Measurements from ENCODE around the gene NMNAT3. TPM values are rescaled to one million over a fixed set of nuclear protein-coding genes. Genes with fewer than 3 reads are reported as not detected.

Gene NMNAT3
- total and polyA plus RNA-seq, 5 experiments from 2014 or later, result 2.9 to 8.8 (median 5.8) TPM

DNA sequence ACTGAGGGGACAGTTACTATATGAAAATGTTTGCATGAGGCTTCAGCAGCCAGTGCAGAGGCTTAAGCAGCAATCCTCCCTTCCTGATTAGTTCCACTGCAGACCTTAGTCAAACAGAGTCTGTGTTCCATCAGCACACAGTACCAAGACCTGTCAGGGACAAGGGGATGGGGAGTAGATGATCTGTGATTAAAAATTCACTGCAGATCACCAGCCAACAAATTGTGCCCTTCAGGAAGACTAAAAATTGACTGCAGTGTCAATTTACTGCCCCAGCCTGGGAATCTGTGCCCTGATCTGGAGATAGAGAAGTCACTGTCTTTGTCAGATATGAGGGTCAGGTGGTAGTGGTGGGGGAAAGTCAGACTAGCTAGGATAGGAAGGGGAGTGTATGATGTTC lies 13.8 kb upstream of the NMNAT3 start:
- POLR2A ChIA-PET, result no interaction called here

DNA sequence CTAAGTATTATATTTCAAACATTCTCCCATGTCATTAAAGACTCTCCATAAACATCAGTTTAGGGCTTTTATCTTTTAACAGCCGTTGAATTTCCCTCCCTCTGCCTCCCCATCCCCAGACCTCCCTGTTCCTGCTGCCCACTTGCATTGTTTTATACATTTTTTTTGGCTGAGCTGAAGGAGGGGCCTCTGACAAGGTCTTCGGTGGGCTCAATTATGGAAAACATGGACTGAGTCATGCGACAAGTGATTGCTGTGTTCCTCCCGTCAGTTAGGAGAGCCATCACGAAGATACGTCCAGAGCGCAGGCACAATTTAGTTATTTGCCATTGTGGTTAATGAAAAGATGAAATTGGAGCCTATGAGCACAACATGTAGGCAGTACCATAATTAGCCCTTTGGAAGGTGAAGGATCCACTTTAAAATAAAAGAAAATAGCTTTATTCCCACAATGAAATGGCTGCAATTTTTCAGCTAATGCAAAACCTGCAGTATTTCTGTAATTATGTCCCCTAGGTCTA lies 12.0 kb upstream of the NMNAT3 start:
- POLR2A ChIA-PET, result no interaction called here
- Mint-ChIP-seq H3K36me3 (no peaks in the 10 kb centered on the region), H3K27ac (no peak overlapping the region), H3K4me1 (no peaks in the 10 kb centered on the region), H3K4me3 (no peak overlapping the region), H3K9me3 (peaks cover 0 to 3% (median 0%) of the 10 kb centered on the region in 9 donors), H3K27me3 (peaks cover 2 to 23% (median 17%) of the 10 kb centered on the region in 5 donors)
- no peak for ATAC-seq
- DNase-seq, result no peak

More for the DNA sequence above, 13.8 kb upstream of the NMNAT3 start:
- no peaks in the 10 kb centered on the region for H3K36me3 Mint-ChIP-seq
- H3K27me3 Mint-ChIP-seq, result peaks cover 2 to 13% (median 12%) of the 10 kb centered on the region in 5 donors
- H3K4me3 Mint-ChIP-seq, result no peak overlapping the region
- no peaks in the 10 kb centered on the region for H3K4me1 Mint-ChIP-seq
- DNase-seq (no peak), ATAC-seq (no peak)
- H3K27ac Mint-ChIP-seq, result no peak overlapping the region
- H3K9me3 Mint-ChIP-seq, result no peaks in the 10 kb centered on the region

DNA sequence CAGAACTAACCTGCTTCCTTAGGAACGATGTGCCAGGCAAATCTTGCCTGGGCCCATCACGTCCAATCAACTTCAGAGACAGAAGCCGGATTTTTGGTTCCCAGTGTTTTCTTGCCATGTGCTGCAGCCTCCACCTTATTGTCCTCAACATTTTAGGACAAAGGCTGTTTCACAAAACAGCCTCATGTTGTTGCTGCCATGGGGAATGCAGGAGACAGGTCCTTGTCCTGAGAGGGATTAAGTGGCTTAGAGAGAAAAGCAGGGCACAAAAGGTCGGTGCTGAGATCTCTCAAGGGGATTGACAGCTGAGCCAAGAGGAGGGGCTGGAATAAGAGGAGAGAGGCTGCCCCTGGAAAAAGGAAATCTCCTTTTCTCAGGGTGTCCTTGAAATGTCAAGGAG lies 11.3 kb upstream of the NMNAT3 start:
- H3K27ac Mint-ChIP-seq, result no peak overlapping the region

DNA sequence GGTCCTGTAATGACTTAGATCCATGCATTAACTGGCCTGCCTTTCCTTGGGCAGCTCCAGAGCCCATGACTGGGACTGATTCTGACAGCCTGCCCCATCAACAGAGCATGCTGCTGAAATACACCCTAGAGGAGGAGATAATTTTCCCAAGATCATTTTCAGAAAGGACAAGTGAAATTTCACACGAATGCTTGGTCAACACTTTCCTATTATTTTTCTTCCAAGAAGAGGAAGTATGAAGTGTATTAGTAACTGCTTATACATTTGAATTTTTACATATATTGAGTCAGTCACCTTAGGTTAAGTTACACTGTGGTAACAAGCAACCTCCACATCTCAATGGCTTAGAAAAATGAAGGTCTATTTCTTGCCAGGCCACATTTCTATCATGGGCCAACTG lies 9.7 kb upstream of the NMNAT3 start:
- Mint-ChIP-seq H3K27me3 (peaks cover 2 to 23% (median 17%) of the 10 kb centered on the region in 5 donors), H3K4me1 (no peaks in the 10 kb centered on the region), H3K36me3 (no peaks in the 10 kb centered on the region), H3K27ac (no peak overlapping the region), H3K4me3 (no peak overlapping the region), H3K9me3 (peaks cover 0 to 3% (median 0%) of the 10 kb centered on the region in 9 donors)
- no peak for DNase-seq
- POLR2A ChIA-PET, result no interaction called here
- ATAC-seq, result no peak

More for the DNA sequence above, 11.3 kb upstream of the NMNAT3 start:
- Mint-ChIP-seq H3K4me1 (no peaks in the 10 kb centered on the region), H3K4me3 (no peak overlapping the region), H3K36me3 (no peaks in the 10 kb centered on the region), H3K27me3 (peaks cover 2 to 23% (median 17%) of the 10 kb centered on the region in 5 donors), H3K9me3 (peaks cover 0 to 3% (median 0%) of the 10 kb centered on the region in 9 donors)
- POLR2A ChIA-PET, result no interaction called here
- DNase-seq (no peak), ATAC-seq (no peak)

DNA sequence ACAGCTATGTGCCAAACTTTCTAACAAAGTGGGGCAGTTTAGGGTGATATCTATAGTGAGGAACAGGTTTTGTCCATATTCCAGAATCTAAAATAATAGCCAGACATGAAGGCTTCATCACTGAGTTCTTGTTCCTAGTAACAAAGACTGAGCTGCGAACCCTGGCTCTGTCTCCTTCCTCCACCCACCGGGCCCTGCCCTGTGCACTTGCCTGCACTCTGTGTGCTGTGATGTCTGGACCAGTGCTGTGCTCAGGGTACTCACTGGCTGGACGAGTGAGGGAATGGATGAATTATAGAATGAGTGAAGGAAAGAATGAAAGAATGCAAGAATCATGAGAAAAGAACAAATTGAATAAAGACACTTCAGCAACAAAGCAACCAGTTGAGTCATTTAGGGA lies 8.9 kb upstream of the NMNAT3 start:
- Mint-ChIP-seq H3K9me3 (peaks cover 0 to 3% (median 0%) of the 10 kb centered on the region in 9 donors), H3K4me1 (no peaks in the 10 kb centered on the region), H3K36me3 (no peaks in the 10 kb centered on the region), H3K27ac (no peak overlapping the region), H3K4me3 (no peak overlapping the region), H3K27me3 (peaks cover 2 to 23% (median 10%) of the 10 kb centered on the region in 5 donors)
- DNase-seq (no peak), ATAC-seq (no peak)
- POLR2A ChIA-PET, result no interaction called here

DNA sequence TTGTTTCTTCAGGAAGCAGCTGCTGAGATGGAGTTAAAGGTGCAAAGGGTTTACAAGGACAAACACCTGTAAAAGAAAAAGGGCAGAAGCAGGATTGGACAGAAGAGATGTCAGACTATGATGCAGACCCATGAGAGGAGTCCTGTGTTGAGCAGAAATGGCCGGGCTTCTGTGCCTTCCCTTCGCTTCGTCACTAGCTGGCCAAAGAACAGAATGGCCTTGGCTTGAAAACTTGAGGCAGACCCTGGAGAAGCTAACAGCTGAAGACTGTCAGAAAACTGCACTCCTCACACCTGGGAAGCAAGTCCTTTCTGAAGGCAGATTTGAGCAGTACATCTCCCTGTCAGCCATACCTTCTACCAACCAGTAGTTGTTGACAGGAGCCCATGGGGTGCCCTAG lies 8.4 kb upstream of the NMNAT3 start:
- Mint-ChIP-seq H3K36me3 (no peaks in the 10 kb centered on the region), H3K9me3 (peaks cover 0 to 3% (median 0%) of the 10 kb centered on the region in 9 donors), H3K4me1 (no peaks in the 10 kb centered on the region), H3K27me3 (peaks cover 2 to 23% (median 9%) of the 10 kb centered on the region in 5 donors), H3K27ac (no peak overlapping the region), H3K4me3 (no peak overlapping the region)
- POLR2A ChIA-PET, result no interaction called here
- ATAC-seq (no peak), DNase-seq (no peak)

DNA sequence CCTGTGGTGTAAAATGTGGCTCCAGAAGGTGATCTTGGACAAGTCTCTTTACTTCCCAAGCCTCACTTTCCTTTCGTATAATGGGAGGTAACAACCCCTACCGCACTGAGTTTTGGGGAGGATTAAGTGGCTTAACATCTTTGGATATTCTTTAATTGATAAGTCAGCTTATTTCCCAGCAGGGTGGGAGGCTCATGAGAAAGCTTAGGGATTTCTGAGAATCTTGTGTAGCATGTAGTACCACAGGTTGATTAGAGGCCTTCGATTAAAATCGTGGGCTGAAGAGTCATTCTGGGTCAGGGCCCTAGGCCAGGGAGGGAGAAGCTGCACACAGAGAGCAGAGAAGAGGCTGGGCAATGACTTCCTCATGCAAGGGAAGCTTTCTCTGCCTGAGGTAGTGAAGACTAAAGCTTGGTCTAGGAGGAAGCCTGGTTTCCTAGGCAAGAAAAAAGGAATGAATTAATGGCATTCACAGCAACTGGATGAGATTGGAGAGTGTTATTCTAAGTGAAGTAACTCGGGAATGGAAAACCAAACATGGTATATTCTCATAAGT lies 1.5 kb upstream of the NMNAT3 start:
- peaks cover 0 to 4% (median 0%) of the 10 kb centered on the region in 5 donors for H3K27me3 Mint-ChIP-seq
- DNase-seq (no peak), ATAC-seq (no peak)
- H3K4me1 Mint-ChIP-seq, result peaks cover 4 to 19% (median 13%) of the 10 kb centered on the region in 4 donors
- no peak overlapping the region for H3K27ac Mint-ChIP-seq
- POLR2A ChIA-PET, result no interaction called here
- no peaks in the 10 kb centered on the region for H3K36me3 Mint-ChIP-seq
- no peak overlapping the region for H3K4me3 Mint-ChIP-seq
- peaks cover 0 to 1% (median 0%) of the 10 kb centered on the region in 9 donors for H3K9me3 Mint-ChIP-seq

DNA sequence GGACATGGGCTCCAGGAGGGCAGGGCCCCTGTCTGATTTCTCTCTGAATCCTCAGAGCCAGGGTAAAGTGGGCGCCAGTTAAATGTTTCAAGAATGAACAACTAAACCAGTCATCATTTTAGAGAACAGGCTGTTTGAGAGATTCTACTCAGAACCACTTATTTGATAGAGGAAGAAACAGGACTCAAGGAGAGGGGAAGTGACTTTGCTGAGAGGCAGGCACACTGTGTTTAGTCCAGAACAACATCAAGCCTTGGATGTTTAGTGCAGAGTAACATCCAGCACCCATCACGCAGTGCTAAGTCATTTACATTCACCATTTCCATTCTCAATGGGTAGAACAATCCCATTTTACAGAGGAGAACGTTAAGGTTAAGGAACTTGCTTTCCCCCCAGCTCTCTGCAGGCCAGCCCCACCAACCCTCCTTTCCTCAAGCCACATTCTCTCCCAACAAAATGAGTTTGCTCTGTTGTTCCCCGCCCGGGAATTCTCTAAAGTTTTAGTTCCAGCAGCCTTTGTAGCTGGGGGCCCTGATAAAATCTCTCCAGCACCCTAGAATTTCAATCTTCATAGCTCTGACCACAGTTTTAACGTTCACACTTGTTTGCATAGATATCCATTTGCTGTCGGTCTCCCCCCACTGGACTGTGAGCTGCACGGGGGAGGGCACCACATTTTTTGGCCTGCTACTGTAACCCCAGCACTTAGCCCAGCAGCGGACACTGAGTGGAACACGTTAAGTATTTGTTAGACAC lies 962 bp downstream of the NMNAT3 start:
- DNase-seq (no peak), ATAC-seq (no peak)
- no peaks in the 10 kb centered on the region for H3K36me3 Mint-ChIP-seq
- peaks cover 0 to 4% (median 0%) of the 10 kb centered on the region in 5 donors for H3K27me3 Mint-ChIP-seq
- no peaks in the 10 kb centered on the region for H3K9me3 Mint-ChIP-seq
- H3K4me3 Mint-ChIP-seq, result peak overlapping the region; percentile 71 to 91 (median 84)
- H3K27ac Mint-ChIP-seq, result peak overlapping the region in 7 of 10 donors; percentile 27 to 86 (median 63)
- POLR2A ChIA-PET, result interaction anchor here (0.6 kb wide), 1 partner anchor 737 kb away, joined by 3 read pairs; no protein-coding TSS in a partner anchor
- H3K4me1 Mint-ChIP-seq, result peaks cover 6 to 19% (median 13%) of the 10 kb centered on the region in 4 donors

DNA sequence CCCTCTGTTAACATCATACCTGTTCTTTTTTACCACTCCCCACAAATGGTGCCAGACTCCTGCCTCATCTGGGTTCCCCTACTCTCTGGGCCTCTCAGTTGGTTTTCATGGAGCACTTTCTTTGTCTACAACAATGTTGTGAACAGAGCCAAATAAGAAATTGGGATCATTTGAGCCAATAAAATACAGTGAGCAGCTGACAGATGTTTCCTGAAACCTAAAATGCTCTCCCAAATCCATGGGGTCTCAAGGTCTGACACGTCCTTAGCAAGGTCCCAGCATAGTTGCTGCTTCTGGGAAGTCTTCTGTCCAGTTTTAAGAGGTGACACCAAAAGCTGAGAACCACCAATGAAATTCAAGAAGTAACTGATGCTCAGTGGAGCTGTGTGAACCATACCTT lies 1.7 kb downstream of the NMNAT3 start:
- Mint-ChIP-seq H3K4me3 (peak overlapping the region in 6 of 10 donors; percentile 9 to 91 (median 84)), H3K27ac (peak overlapping the region in 1 of 10 donors; percentile 86), H3K36me3 (no peaks in the 10 kb centered on the region), H3K27me3 (peaks cover 0 to 4% (median 0%) of the 10 kb centered on the region in 5 donors), H3K4me1 (peaks cover 6 to 19% (median 13%) of the 10 kb centered on the region in 4 donors), H3K9me3 (no peaks in the 10 kb centered on the region)
- no peak for DNase-seq
- POLR2A ChIA-PET, result interaction anchor here (0.6 kb wide), 1 partner anchor 736 kb away, joined by 3 read pairs; no protein-coding TSS in a partner anchor
- ATAC-seq, result no peak

DNA sequence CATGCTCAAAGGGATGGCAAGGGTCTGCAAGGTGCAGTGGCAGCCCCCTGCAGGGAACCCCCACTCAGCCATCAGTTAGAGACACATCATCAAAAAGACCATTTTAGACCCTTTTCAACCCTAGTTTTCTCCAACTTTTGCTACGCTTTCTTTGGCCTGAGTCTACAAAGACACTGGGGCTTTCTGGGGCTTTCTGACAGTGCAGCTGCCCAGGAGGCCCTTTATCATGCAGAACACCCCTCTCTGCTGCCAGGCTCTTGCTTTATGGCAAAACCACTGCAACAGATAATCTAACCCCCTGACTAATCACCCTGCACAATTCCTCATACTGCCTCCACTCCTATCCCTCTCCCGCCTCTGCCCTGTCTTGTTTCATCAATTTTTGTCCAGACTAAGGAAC lies 2.4 kb downstream of the NMNAT3 start:
- Mint-ChIP-seq H3K27ac (no peak overlapping the region), H3K4me1 (peaks cover 6 to 19% (median 13%) of the 10 kb centered on the region in 4 donors), H3K27me3 (peaks cover 0 to 4% (median 0%) of the 10 kb centered on the region in 5 donors), H3K36me3 (no peaks in the 10 kb centered on the region), H3K4me3 (no peak overlapping the region), H3K9me3 (no peaks in the 10 kb centered on the region)
- ATAC-seq (no peak), DNase-seq (no peak)
- POLR2A ChIA-PET, result no interaction called here

DNA sequence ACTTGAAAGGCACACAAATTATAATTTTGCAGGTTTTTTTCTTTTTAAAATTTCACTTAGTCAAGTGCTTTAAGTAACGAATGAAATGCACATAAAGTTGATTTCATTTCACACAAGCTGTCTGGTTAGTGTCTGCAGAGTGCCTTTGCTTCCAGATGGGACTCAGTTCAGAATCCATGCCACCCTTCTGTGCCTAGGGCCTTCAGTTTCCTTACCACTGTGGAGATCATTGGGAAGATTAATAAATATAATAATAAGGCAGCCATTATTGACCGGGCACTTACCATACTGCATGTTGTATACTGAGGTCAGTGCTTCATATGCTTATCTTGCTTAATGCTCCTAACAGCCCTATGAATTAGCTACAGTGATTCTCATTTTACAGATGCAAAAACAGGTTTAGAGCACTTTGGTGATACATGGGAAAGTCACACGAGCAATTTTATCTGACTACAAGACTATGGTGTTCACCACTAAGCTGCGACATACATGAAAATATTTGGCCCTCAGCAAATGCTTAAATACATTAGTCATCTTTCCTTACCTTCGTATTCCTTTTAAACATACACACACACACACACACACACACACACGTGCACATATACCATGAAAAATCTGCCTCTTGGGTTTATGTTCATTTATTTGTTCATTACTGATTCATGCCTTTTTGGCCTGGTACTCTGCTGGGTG lies 3.1 kb downstream of the NMNAT3 start:
- peaks cover 0 to 4% (median 0%) of the 10 kb centered on the region in 5 donors for H3K27me3 Mint-ChIP-seq
- ATAC-seq (no peak), DNase-seq (no peak)
- peak overlapping the region in 1 of 10 donors; percentile 21 for H3K27ac Mint-ChIP-seq
- H3K36me3 Mint-ChIP-seq, result no peaks in the 10 kb centered on the region
- H3K4me1 Mint-ChIP-seq, result peaks cover 6 to 19% (median 13%) of the 10 kb centered on the region in 4 donors
- POLR2A ChIA-PET, result no interaction called here
- H3K9me3 Mint-ChIP-seq, result no peaks in the 10 kb centered on the region
- no peak overlapping the region for H3K4me3 Mint-ChIP-seq

DNA sequence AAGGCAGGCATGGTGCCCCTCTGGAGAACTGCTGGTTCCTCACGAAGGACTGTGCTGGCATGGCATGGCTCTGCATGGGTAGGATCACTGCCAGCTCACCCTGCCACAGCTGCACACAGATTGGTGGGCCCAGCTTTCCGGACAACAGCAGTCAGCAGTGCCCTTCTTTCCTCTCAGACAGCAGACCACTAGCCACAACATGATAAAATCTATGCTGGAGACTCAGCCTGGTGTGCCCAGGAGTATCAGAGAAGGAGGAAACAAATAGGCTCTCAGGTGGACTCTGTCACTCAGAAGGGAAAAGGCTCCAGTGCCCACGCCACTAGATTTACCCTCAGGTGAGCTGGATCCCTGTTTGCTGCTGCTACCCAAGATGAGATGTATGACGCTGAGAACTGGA lies 4.9 kb downstream of the NMNAT3 start:
- Mint-ChIP-seq H3K27ac (no peak overlapping the region), H3K9me3 (no peaks in the 10 kb centered on the region), H3K27me3 (no peaks in the 10 kb centered on the region), H3K4me1 (peaks cover 7 to 15% (median 11%) of the 10 kb centered on the region in 4 donors), H3K4me3 (no peak overlapping the region), H3K36me3 (peaks cover 0 to 5% (median 0%) of the 10 kb centered on the region in 3 donors)
- ATAC-seq, result no peak
- no peak for DNase-seq
- POLR2A ChIA-PET, result no interaction called here

Data from naive thymus-derived CD8-positive, alpha-beta T cell (primary cell).